Pancreas (tissue), 10 donors: ENCODE data around the gene NCS1. TPM values are rescaled to one million over a fixed set of nuclear protein-coding genes. Genes with fewer than 3 reads are reported as not detected.

Experiments
- ATAC-seq, 4 donors: fragments of 200-7000 bp; cut with Tn5 transposase; one replicate each; pipeline versions ENCODE4 v1.8.0 to v1.9.1; 2020; ENCODE audit warnings: mild to moderate bottlenecking in 4 of 4, moderate library complexity in 4 of 4
- DNase-seq, 6 donors: peaks; one replicate each; pipeline ENCODE4 v3.0.0-alpha.2; 2020
- FAIRE-seq: peaks from 2 replicates; lab custom pipeline; 2012; peaks lifted over from hg19 to GRCh38; lab: Jason Lieb, UNC
- H3K27ac ChIP-seq, 4 donors: fragments of 200-600 bp; sonication (generic); 1 replicate in 3 of 4; 2 replicates in 1 of 4; pipeline versions ENCODE4 v1.5.0 to v1.8.0; 2020
- H3K27me3 ChIP-seq, 4 donors: fragments of 200-600 bp; one replicate each; pipeline ENCODE4 v1.8.0; 2021
- H3K36me3 ChIP-seq, 3 donors: fragments of 200-600 bp; sonication (generic) in 1 of 3; one replicate each; pipeline versions ENCODE4 v1.5.0 to v1.8.0; 2020 to 2021
- H3K4me1 ChIP-seq, 3 donors: fragments of 200-600 bp; one replicate each; pipeline ENCODE4 v1.8.0; 2021
- H3K4me3 ChIP-seq, 4 donors: fragments of 200-600 bp; sonication (generic) in 2 of 4; one replicate each; pipeline versions ENCODE4 v1.5.0 to v1.8.0; 2020 to 2021
- H3K9me3 ChIP-seq, 4 donors: fragments of 200-600 bp; one replicate each; pipeline ENCODE4 v1.8.0; 2021
- CTCF ChIP-seq, 4 donors: fragments of 200-600 bp; sonication (generic) in 3 of 4; IDR thresholded peaks; one replicate each; pipeline versions ENCODE4 v1.5.0 to v1.8.0; 2021; ENCODE audit warnings: antibody characterized with exemption in 4 of 4
- WGBS, 2 donors: extraction: QIAGEN DNeasy Blood & Tissue Kit; methylation state at CpG; one replicate each; pipeline ENCODE4 v1.1.7; 2013; 5-methylcytosine and 5-hydroxymethylcytosine counted together
- intact Hi-C, 3 donors: fragments of 100-400 bp; cut with DNase I; formaldehyde crosslinking; loops; one replicate each; pipeline versions ENCODE4 v1.11.1 to v1.14.2; 2022
- polyA plus RNA-seq, 2 donors: library from polyadenylated mRNA; stranded (reverse); fragments of 200-250 nt; gene quantifications; one replicate each; pipeline ENCODE4 v1.2.3, GENCODE V29; 2013
- total RNA-seq, 6 donors: library from RNA; stranded (reverse); fragmentation: NEBNext Ultra II Directional in 4 of 6; extraction: Animal tissue kit (Norgen Biotek cat#: 25700) in 4 of 6; gene quantifications; one replicate each; pipeline versions ENCODE4 v1.2.1 to v1.2.4, GENCODE V29; 2021 to 2023
- donor health status: healthy with polysubstance abuse.
- donor health status: DM: no; HTN: no; CAD: no; lungs with moderate emphysema.
- donor health status: DM: no; HTN: no; CAD: no.
- donor health status: control.
- donor health status: control.
- donor health status: Bipolar disorder and iron deficiency.
- donor health status: DM: yes; HTN: yes; CAD: no.
- donor health status: DM: no; HTN: no; CAD: no.
- donor health status: DM: no; HTN: no; CAD: no.
- donor health status: DM: yes; HTN: yes; CAD: no.

NCS1 gene
- total and polyA plus RNA-seq, 8 donors = 3.0 to 8.6 (median 4.9) TPM

- H3K27me3 ChIP-seq = no peaks in the 10 kb centered on the region
- ATAC-seq = peak; percentile 76 to 86 (median 79)
- no peaks in the 10 kb centered on the region for H3K9me3 ChIP-seq
- no peaks in the 10 kb centered on the region for H3K4me1 ChIP-seq
- WGBS, 2 donors = 26 to 32% methylated on average over 5 of the region's 5 CpGs
- intact Hi-C loops = no loop called here
- no peak overlapping the region for H3K27ac ChIP-seq
- H3K4me3 ChIP-seq = no peak overlapping the region
- no peak for TF ChIP-seq CTCF (IDR thresholded peaks at IDR 0.05)
- H3K36me3 ChIP-seq = no peaks in the 10 kb centered on the region
- peak in 3 of 6 donors; percentile 32 to 53 (median 35) for DNase-seq
- no peak for FAIRE-seq
Measured at GRCh38 chr9:130144703-130145102, 27.5 kb upstream of the NCS1 start.

- ATAC-seq (no peak), DNase-seq (no peak), FAIRE-seq (no peak)
- H3K4me3 ChIP-seq = no peak overlapping the region
- no peaks in the 10 kb centered on the region for H3K9me3 ChIP-seq
- H3K4me1 ChIP-seq = no peaks in the 10 kb centered on the region
- H3K27me3 ChIP-seq = no peaks in the 10 kb centered on the region
- TF ChIP-seq CTCF (IDR thresholded peaks at IDR 0.05) = no peak
- H3K27ac ChIP-seq = no peak overlapping the region
- no peaks in the 10 kb centered on the region for H3K36me3 ChIP-seq
- intact Hi-C loops = no loop called here
- WGBS, 2 donors = 40 to 42% methylated on average over 1 of the region's 1 CpG
Measured at GRCh38 chr9:130145658-130146057, 26.5 kb upstream of the NCS1 start.

GRCh38 chr9:130147198-130147597 is 25.0 kb upstream of the NCS1 start:
- intact Hi-C loops = no loop called here
- DNase-seq (no peak), FAIRE-seq (no peak), ATAC-seq (no peak)
- H3K4me1 ChIP-seq = no peaks in the 10 kb centered on the region
- no peaks in the 10 kb centered on the region for H3K36me3 ChIP-seq
- no peak for TF ChIP-seq CTCF (IDR thresholded peaks at IDR 0.05)
- H3K4me3 ChIP-seq = no peak overlapping the region
- H3K27ac ChIP-seq = no peak overlapping the region
- H3K27me3 ChIP-seq = no peaks in the 10 kb centered on the region
- 69 to 78% methylated on average over 5 of the region's 5 CpGs for WGBS, 2 donors
- H3K9me3 ChIP-seq = no peaks in the 10 kb centered on the region

- intact Hi-C loops = no loop called here
- Histone ChIP-seq H3K4me3 (no peak overlapping the region), H3K36me3 (no peaks in the 10 kb centered on the region), H3K4me1 (no peaks in the 10 kb centered on the region), H3K9me3 (no peaks in the 10 kb centered on the region), H3K27ac (no peak overlapping the region), H3K27me3 (no peaks in the 10 kb centered on the region)
- no peak for FAIRE-seq
- DNase-seq = no peak
- 84 to 91% methylated on average over 3 of the region's 3 CpGs for WGBS, 2 donors
- ATAC-seq = no peak
- no peak for TF ChIP-seq CTCF (IDR thresholded peaks at IDR 0.05)
Measured at GRCh38 chr9:130147910-130148309, 24.3 kb upstream of the NCS1 start.

GRCh38 chr9:130149031-130149430 is 23.2 kb upstream of the NCS1 start:
- no peak for TF ChIP-seq CTCF (IDR thresholded peaks at IDR 0.05)
- ATAC-seq (no peak), FAIRE-seq (no peak), DNase-seq (no peak)
- 81 to 89% methylated on average over 5 of the region's 5 CpGs for WGBS, 2 donors
- intact Hi-C loops = no loop called here
- no peak overlapping the region for H3K4me3 ChIP-seq
- no peaks in the 10 kb centered on the region for H3K4me1 ChIP-seq
- H3K36me3 ChIP-seq = no peaks in the 10 kb centered on the region
- H3K9me3 ChIP-seq = no peaks in the 10 kb centered on the region
- no peak overlapping the region for H3K27ac ChIP-seq
- no peaks in the 10 kb centered on the region for H3K27me3 ChIP-seq
